Neural progenitor cell (in vitro differentiated cells): ENCODE results near the gene IL21R. TPM values are rescaled to one million over a fixed set of nuclear protein-coding genes. Genes with fewer than 3 reads are reported as not detected.

Source experiments
- DNase-seq: peaks from one replicate; pipeline ENCODE4 v3.0.0-alpha.2; 2016; ENCODE audit warnings: low spot score
- H2AFZ ChIP-seq: fragments of 200-600 bp; sonication (generic); replicated peaks from 2 replicates; pipeline ENCODE4 v1.6.1; 2016; ENCODE audit warnings: antibody characterized with exemption
- H3F3A ChIP-seq: fragments of 200-600 bp; sonication (generic); 2 replicates; pipeline ENCODE4 v1.6.1; 2016; ENCODE audit warnings: antibody characterized with exemption, low read depth
- H3K27ac ChIP-seq: fragments of 200-600 bp; sonication (generic); 2 replicates; pipeline ENCODE4 v1.5.1; 2016; ENCODE audit warnings: mild to moderate bottlenecking
- H3K27me3 ChIP-seq: fragments of 200-600 bp; sonication (generic); 2 replicates; pipeline ENCODE4 v1.6.1; 2016; ENCODE audit warnings: mild to moderate bottlenecking, moderate library complexity
- H3K36me3 ChIP-seq: fragments of 200-600 bp; sonication (generic); 2 replicates; pipeline ENCODE4 v1.5.1; 2016
- H3K4me1 ChIP-seq: fragments of 200-600 bp; sonication (generic); 2 replicates; pipeline ENCODE4 v1.6.1; 2016; ENCODE audit warnings: mixed run types
- H3K4me2 ChIP-seq: fragments of 200-600 bp; sonication (generic); 2 replicates; pipeline ENCODE4 v1.6.1; 2016
- H3K4me3 ChIP-seq: fragments of 200-600 bp; sonication (generic); 2 replicates; pipeline ENCODE4 v1.5.1; 2016
- H3K79me2 ChIP-seq: fragments of 200-600 bp; sonication (generic); 2 replicates; pipeline ENCODE4 v1.6.1; 2016; ENCODE audit warnings: low read depth
- H3K9ac ChIP-seq: fragments of 200-600 bp; sonication (generic); 2 replicates; pipeline ENCODE4 v1.6.1; 2016
- H3K9me3 ChIP-seq: fragments of 200-600 bp; sonication (generic); 2 replicates; pipeline ENCODE4 v1.5.1; 2016; ENCODE audit warnings: low read depth
- H4K20me1 ChIP-seq: fragments of 200-600 bp; sonication (generic); 2 replicates; pipeline ENCODE4 v1.6.1; 2016; ENCODE audit warnings: low read depth
- H3K27ac Mint-ChIP-seq: 3 replicates; pipeline ENCODE4 v1.8.0; 2021; ENCODE audit warnings: mixed read lengths
- H3K27me3 Mint-ChIP-seq: 2 replicates; pipeline ENCODE4 v1.8.0; 2022; ENCODE audit warnings: low read depth, mild to moderate bottlenecking, inconsistent platforms, moderate library complexity, mixed read lengths; ENCODE audit not compliant: insufficient read depth
- H3K36me3 Mint-ChIP-seq: 3 replicates; pipeline ENCODE4 v1.8.0; 2021; ENCODE audit warnings: mixed read lengths
- H3K4me1 Mint-ChIP-seq: 3 replicates; pipeline ENCODE4 v1.8.0; 2021; ENCODE audit warnings: mixed read lengths
- H3K4me3 Mint-ChIP-seq: 3 replicates; pipeline ENCODE4 v1.8.0; 2021; ENCODE audit warnings: mild to moderate bottlenecking, moderate library complexity, mixed read lengths
- H3K9me3 Mint-ChIP-seq: 3 replicates; pipeline ENCODE4 v1.8.0; 2020; ENCODE audit warnings: mixed read lengths
- CTCF ChIP-seq: fragments of 200-600 bp; sonication (generic); IDR thresholded peaks from 2 replicates; pipeline ENCODE4 v1.5.1; 2017; ENCODE audit warnings: antibody characterized with exemption, mild to moderate bottlenecking
- EZH2 ChIP-seq: fragments of 200-600 bp; sonication (generic); IDR thresholded peaks from 2 replicates; pipeline ENCODE4 v1.6.1; 2017; ENCODE audit warnings: antibody characterized with exemption, mild to moderate bottlenecking, moderate library complexity
- EZH2phosphoT487 ChIP-seq: fragments of 200-600 bp; sonication (generic); IDR thresholded peaks from 2 replicates; pipeline ENCODE4 v1.6.1; 2017; ENCODE audit warnings: antibody characterized with exemption
- total RNA-seq: library from RNA; depleted of rRNA; stranded (reverse); fragments of >200 nt; gene quantifications from 2 replicates; pipeline ENCODE4 v1.2.3, GENCODE V29; 2015; ENCODE audit warnings: low replicate concordance

The IL21R gene
- total RNA-seq, 1 donor from 2014 or later: not detected

- Histone ChIP-seq H2AFZ (no peak overlapping the region), H3K27me3 (no peaks in the 10 kb centered on the region), H4K20me1 (no peaks in the 10 kb centered on the region), H3K4me2 (no peak overlapping the region), H3K79me2 (no peaks in the 10 kb centered on the region), H3K9me3 (no peaks in the 10 kb centered on the region), H3K9ac (no peak overlapping the region), H3K4me1 (no peaks in the 10 kb centered on the region), H3K4me3 (no peak overlapping the region), H3K27ac (no peak overlapping the region), H3F3A (no peaks in the 10 kb centered on the region), H3K36me3 (no peaks in the 10 kb centered on the region)
- H3K4me1 Mint-ChIP-seq: no peaks in the 10 kb centered on the region
- no peaks in the 10 kb centered on the region for H3K9me3 Mint-ChIP-seq
- H3K4me3 Mint-ChIP-seq: no peak overlapping the region
- H3K27ac Mint-ChIP-seq: no peak overlapping the region
- DNase-seq: no peak
- TF ChIP-seq CTCF: no peak
- no peak for TF ChIP-seq EZH2
- peaks cover 52% of the 10 kb centered on the region for H3K36me3 Mint-ChIP-seq
- H3K27me3 Mint-ChIP-seq: no peaks in the 10 kb centered on the region
Measured at GRCh38 chr16:27483088-27483437, 81.1 kb downstream of the IL21R start.

GRCh38 chr16:27483624-27484023 is 81.7 kb downstream of the IL21R start:
- Histone ChIP-seq H3F3A (no peaks in the 10 kb centered on the region), H3K79me2 (no peaks in the 10 kb centered on the region), H3K4me2 (no peak overlapping the region), H3K27ac (no peak overlapping the region), H3K9me3 (no peaks in the 10 kb centered on the region), H3K4me1 (no peaks in the 10 kb centered on the region), H4K20me1 (no peaks in the 10 kb centered on the region), H3K36me3 (no peaks in the 10 kb centered on the region), H3K27me3 (no peaks in the 10 kb centered on the region), H2AFZ (no peak overlapping the region), H3K9ac (no peak overlapping the region), H3K4me3 (no peak overlapping the region)
- DNase-seq: no peak
- H3K4me3 Mint-ChIP-seq: no peak overlapping the region
- TF ChIP-seq EZH2phosphoT487: no peak
- no peak for TF ChIP-seq EZH2
- TF ChIP-seq CTCF: no peak
- no peaks in the 10 kb centered on the region for H3K4me1 Mint-ChIP-seq
- H3K27me3 Mint-ChIP-seq: no peaks in the 10 kb centered on the region
- H3K9me3 Mint-ChIP-seq: no peaks in the 10 kb centered on the region
- H3K36me3 Mint-ChIP-seq: peaks cover 52% of the 10 kb centered on the region
- H3K27ac Mint-ChIP-seq: no peak overlapping the region

GRCh38 chr16:27485126-27485525 is 83.2 kb downstream of the IL21R start:
- Histone ChIP-seq H3K79me2 (no peaks in the 10 kb centered on the region), H3K4me1 (no peaks in the 10 kb centered on the region), H2AFZ (no peak overlapping the region), H3F3A (no peaks in the 10 kb centered on the region), H3K4me2 (no peak overlapping the region), H3K27me3 (no peaks in the 10 kb centered on the region), H3K9me3 (no peaks in the 10 kb centered on the region), H3K27ac (no peak overlapping the region), H3K36me3 (no peaks in the 10 kb centered on the region), H3K4me3 (no peak overlapping the region), H3K9ac (no peak overlapping the region), H4K20me1 (no peaks in the 10 kb centered on the region)
- H3K9me3 Mint-ChIP-seq: no peaks in the 10 kb centered on the region
- DNase-seq: no peak
- H3K27ac Mint-ChIP-seq: peak overlapping the region; percentile 26
- TF ChIP-seq EZH2phosphoT487: no peak
- TF ChIP-seq CTCF: no peak
- no peak for TF ChIP-seq EZH2
- peaks cover 58% of the 10 kb centered on the region for H3K36me3 Mint-ChIP-seq
- H3K4me1 Mint-ChIP-seq: no peaks in the 10 kb centered on the region
- no peaks in the 10 kb centered on the region for H3K27me3 Mint-ChIP-seq
- H3K4me3 Mint-ChIP-seq: no peak overlapping the region

GRCh38 chr16:27485811-27486210 is 83.8 kb downstream of the IL21R start:
- Histone ChIP-seq H2AFZ (no peak overlapping the region), H3K4me1 (no peaks in the 10 kb centered on the region), H3K9me3 (no peaks in the 10 kb centered on the region), H3F3A (no peaks in the 10 kb centered on the region), H3K9ac (no peak overlapping the region), H3K79me2 (no peaks in the 10 kb centered on the region), H3K4me2 (no peak overlapping the region), H4K20me1 (no peaks in the 10 kb centered on the region), H3K27me3 (no peaks in the 10 kb centered on the region), H3K36me3 (no peaks in the 10 kb centered on the region), H3K4me3 (no peak overlapping the region), H3K27ac (no peak overlapping the region)
- H3K27me3 Mint-ChIP-seq: no peaks in the 10 kb centered on the region
- no peak for DNase-seq
- H3K4me1 Mint-ChIP-seq: no peaks in the 10 kb centered on the region
- H3K36me3 Mint-ChIP-seq: peaks cover 53% of the 10 kb centered on the region
- no peak for TF ChIP-seq EZH2
- TF ChIP-seq EZH2phosphoT487: no peak
- TF ChIP-seq CTCF: no peak
- no peak overlapping the region for H3K27ac Mint-ChIP-seq
- no peak overlapping the region for H3K4me3 Mint-ChIP-seq
- no peaks in the 10 kb centered on the region for H3K9me3 Mint-ChIP-seq
